Endothelial cell of umbilical vein (primary cell): ENCODE results near the gene LOXHD1.

Experiments used
- EZH2 ChIP-seq: IDR thresholded peaks from 2 replicates; pipeline ENCODE4 v1.6.1; 2012; ENCODE audit warnings: borderline replicate concordance, low read depth, mild to moderate bottlenecking, moderate library complexity, low read length, inconsistent platforms; ENCODE audit not compliant: severe bottlenecking
- GATA2 ChIP-seq: IDR thresholded peaks from 2 replicates; pipeline ENCODE4 v1.7.0; 2011; ENCODE audit warnings: low read depth, mild to moderate bottlenecking, moderate library complexity, mixed read lengths, low read length; ENCODE audit not compliant: insufficient read length, insufficient read depth
- POLR2A ChIP-seq: IDR thresholded peaks from 2 replicates; pipeline ENCODE4 v1.6.1; 2012; ENCODE audit warnings: low read depth, mild to moderate bottlenecking, control low read depth, low read length
- TF ChIP-seq, protein P1 (sequence below), 2 donors: IDR thresholded peaks; 1 replicate in 1 of 2; 2 replicates in 1 of 2; pipeline ENCODE4 v1.5.1; 2011; ENCODE audit warnings: low read length in 2 of 2, mild to moderate bottlenecking in 2 of 2, moderate library complexity in 2 of 2, control low read depth in 1 of 2, inconsistent platforms in 1 of 2, low read depth in 1 of 2; ENCODE audit not compliant: insufficient read depth in 1 of 2; ENCODE audit errors: extremely low read depth in 1 of 2

DNA sequence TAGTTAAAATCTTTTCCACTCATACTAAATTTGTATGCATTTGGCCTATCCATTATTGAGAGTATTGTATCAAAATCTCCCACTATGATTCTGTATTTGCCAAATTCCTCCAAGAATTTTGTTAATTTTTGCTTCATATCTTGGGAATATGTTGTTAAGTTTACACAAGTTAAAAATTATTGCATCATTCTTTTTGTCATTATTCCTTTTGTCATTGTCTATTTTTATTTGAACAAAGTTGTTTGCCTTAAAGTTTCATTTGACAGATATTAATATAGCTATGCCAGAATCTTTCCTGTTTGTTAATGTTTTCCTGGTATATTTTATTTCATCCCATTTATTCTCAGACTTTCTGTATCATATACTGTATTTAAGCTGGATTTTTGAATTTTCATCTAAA, 41.3 kb downstream of the LOXHD1 start:
- no peak for TF ChIP-seq POLR2A
- no peak for TF ChIP-seq EZH2
- TF ChIP-seq, protein P1, sequence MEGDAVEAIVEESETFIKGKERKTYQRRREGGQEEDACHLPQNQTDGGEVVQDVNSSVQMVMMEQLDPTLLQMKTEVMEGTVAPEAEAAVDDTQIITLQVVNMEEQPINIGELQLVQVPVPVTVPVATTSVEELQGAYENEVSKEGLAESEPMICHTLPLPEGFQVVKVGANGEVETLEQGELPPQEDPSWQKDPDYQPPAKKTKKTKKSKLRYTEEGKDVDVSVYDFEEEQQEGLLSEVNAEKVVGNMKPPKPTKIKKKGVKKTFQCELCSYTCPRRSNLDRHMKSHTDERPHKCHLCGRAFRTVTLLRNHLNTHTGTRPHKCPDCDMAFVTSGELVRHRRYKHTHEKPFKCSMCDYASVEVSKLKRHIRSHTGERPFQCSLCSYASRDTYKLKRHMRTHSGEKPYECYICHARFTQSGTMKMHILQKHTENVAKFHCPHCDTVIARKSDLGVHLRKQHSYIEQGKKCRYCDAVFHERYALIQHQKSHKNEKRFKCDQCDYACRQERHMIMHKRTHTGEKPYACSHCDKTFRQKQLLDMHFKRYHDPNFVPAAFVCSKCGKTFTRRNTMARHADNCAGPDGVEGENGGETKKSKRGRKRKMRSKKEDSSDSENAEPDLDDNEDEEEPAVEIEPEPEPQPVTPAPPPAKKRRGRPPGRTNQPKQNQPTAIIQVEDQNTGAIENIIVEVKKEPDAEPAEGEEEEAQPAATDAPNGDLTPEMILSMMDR (IDR thresholded peaks at IDR 0.05; ENCODE audit: extremely low read depth in 1 of 2, insufficient read depth in 1 of 2, low read depth in 1 of 2, low read length in 2 of 2): no peak
- no peak for TF ChIP-seq GATA2
